AG08395 (cell line): ENCODE results near the gene AFF3.

Experiments
- DNase-seq: peaks from one replicate; pipeline ENCODE4 v3.0.0; 2012; ENCODE audit warnings: mixed read lengths, low spot score

Gene AFF3

DNA sequence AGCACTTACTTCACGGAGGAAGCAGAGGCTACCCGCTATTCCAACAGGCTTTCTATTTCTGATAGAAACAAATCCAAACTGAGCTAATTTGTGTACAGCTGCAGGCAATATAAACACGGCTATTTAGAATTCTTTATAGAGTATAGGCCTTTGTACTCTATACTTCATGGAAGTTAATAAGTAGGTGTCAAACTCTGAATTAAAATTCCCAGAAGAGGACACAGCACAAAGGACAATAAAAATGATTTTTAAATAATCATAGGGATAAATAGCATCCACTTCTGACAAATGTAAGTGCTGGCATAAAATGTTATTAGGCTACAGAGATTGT, 261.5 kb downstream of the AFF3 start:
- DNase-seq = no peak

- peak; percentile 47 for DNase-seq
Observed at GRCh38 chr2:99880148-99880963, 262.0 kb downstream of the AFF3 start.

GRCh38 chr2:99879481-99879880, 262.9 kb downstream of the AFF3 start:
- DNase-seq = no peak

- no peak for DNase-seq
Observed at GRCh38 chr2:99878581-99879350, 263.6 kb downstream of the AFF3 start.

GRCh38 chr2:99877963-99878362, 264.4 kb downstream of the AFF3 start:
- DNase-seq = no peak

GRCh38 chr2:99876956-99877355, 265.4 kb downstream of the AFF3 start:
- DNase-seq = no peak

- DNase-seq = no peak
Observed at GRCh38 chr2:99875627-99876201, 266.7 kb downstream of the AFF3 start.

DNA sequence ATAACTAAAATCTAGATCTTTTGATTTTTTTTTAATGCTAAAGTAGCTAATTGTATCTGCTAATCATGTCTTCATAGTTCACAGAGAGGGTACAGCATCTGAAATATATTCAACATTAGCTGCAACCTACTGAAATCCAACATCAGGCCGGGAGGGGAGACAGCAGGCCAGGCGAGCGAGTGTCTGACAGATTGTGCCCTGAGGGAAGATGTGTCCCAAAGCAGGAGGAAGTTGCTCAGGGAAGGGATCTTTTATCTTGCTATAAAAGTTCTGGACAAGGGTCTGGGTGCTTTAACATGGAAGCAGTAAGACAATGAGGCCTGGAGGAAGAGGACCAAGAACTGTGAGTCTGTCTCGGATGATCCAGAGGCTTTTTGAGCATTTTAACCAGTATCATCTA, 274.1 kb downstream of the AFF3 start:
- no peak for DNase-seq

DNA sequence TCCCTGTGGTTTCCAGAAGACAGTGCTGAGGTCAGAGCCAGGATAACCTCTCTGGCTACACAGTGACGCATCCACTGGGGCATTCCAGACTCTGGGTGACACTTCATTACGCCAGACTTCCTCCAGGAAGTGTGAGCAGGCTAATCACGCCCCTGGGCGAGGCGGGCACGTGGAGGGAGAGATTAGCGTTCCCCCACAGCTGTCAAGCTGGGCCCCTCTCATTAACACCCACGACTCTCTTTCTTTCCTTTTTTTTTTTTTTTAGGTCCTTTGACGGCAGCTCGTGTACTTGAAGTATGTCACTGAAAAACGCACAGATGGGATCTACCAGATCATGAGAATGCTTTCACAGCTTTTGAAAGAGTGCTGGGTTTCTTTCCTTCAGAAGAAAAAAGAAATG, 274.6 kb downstream of the AFF3 start:
- peak; percentile 46 for DNase-seq

DNA sequence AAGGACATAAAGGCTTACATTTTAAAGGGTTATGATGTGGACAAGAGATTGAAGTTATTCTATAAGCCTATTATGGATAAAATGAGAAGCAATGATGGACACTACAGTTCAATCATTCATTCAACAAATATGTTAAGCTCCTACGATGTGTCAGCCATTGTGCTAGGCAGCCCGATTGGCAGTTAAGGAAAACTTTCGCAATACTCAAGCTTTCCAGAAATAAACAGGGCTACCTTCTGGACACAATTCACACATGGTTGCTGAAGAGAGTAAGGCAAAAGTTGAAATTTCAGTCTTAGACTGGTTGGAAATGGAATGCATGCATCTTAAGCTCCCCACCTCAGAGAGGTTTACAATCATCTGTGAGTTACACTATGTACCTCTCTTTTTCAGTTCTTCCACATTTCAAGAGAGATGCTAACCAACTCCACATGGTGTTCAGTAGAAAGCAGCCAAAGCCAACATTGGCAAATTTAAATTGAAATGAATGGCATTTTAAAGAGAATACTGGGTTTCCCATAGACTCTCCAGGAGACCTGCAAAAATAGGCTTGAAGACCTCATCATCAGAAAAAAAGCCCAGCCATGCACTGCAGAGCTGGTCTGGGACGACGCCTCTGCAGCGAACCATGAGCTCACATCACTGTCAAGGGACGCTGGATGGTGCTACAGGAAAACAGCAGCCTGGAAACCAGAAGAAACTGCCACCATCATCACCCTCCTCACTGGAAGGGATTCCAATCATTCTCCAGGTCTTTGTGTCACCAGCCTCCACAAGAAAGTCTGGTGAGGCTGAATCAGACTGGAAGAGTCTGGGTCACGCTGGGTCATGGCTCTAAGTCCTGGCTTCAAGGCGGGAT, 276.3 kb downstream of the AFF3 start:
- DNase-seq = peak; percentile 14

- peak; percentile 64 for DNase-seq
Observed at GRCh38 chr2:99864561-99865553, 277.5 kb downstream of the AFF3 start.

GRCh38 chr2:99863903-99864270, 278.5 kb downstream of the AFF3 start:
- no peak for DNase-seq

DNA sequence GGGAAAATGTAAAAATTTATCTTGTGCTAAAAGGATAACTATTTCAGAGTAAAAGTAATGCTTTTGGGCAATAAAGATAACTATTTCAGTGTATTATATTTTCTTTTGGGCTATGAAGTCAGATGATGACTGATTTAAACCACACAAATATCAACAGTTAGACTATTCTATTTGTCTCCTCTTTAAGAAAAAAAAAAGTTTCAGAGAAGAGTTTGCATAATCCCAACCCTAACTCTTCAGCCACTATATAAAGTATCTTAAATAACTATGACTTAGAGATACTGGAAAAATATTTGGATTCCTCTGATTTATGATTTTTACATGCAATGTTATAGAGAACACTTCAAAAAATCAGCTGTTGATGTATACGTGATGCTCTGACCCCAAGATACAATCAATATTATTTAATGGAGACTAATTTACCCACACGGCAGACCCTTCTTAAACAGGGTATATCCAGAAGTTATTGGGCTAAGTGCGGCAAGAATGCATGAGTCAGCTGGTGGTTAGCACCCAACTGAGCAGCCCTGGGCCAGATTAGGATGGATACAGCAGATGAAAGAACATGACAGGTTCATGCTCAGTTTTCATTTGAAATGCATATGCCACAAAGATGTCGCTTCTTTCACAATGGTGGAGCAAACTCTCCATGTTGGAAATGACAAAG, 279.0 kb downstream of the AFF3 start:
- DNase-seq = no peak

GRCh38 chr2:99862566-99862965, 279.8 kb downstream of the AFF3 start:
- no peak for DNase-seq

GRCh38 chr2:99861376-99861760, 281.0 kb downstream of the AFF3 start:
- DNase-seq = peak; percentile 35

GRCh38 chr2:99860720-99861375, 281.5 kb downstream of the AFF3 start:
- DNase-seq = no peak

- DNase-seq = peak; percentile 67
Observed at GRCh38 chr2:99858951-99859596, 283.3 kb downstream of the AFF3 start.

- DNase-seq = no peak
Observed at GRCh38 chr2:99857867-99858444, 284.4 kb downstream of the AFF3 start.

DNA sequence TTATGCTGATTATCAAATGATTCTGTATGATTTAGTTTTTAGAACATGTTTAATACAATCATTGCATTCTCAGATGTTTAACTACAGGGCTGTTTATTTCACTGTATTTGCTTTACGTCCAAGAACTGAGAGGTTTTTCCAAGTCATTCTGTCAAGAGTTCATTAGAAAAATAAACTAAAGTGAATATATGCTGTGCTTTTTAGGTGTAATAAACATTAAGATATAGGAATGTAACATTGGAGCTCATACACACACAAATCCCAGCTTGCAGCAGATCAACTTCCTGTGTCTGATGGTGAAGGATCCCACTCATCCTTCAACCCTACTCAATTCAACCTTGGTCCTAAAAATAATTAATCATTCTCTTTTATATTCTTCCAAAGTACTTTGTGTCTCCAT, 285.0 kb downstream of the AFF3 start:
- no peak for DNase-seq
